CD8-positive, alpha-beta memory T cell (primary cell): ENCODE data around the gene PROKR1. TPM values are rescaled to one million over a fixed set of nuclear protein-coding genes. Genes with fewer than 3 reads are reported as not detected.
"Not testable (repeated sequence)": the region's sequence is repeated elsewhere in the genome, so short reads cannot be mapped to it uniquely, and the experiment has no call there.

ENCODE experiments used
- CTCF ChIA-PET: fragments of 350-600 bp; sonication (Branson Sonifier 250); formaldehyde crosslinking; loops from one replicate; lab custom pipeline; 2021; ENCODE audit warnings: antibody characterized with exemption; lab: Charles Lee
- POLR2A ChIA-PET: fragments of 350-600 bp; sonication (Branson Sonifier 250); formaldehyde crosslinking; loops from one replicate; lab custom pipeline; 2021; ENCODE audit warnings: antibody characterized with exemption; lab: Charles Lee
- DNase-seq, 5 donors: peaks; one replicate each; pipeline versions ENCODE4 v3.0.0 to v3.0.0-alpha.2; 2020 to 2022; ENCODE audit warnings: mixed read lengths in 1 of 5
- H3K27ac ChIP-seq: one replicate; pipeline ENCODE4 v1.7.0; 2013; ENCODE audit warnings: low read depth, mild to moderate bottlenecking, low read length, moderate library complexity
- H3K27me3 ChIP-seq: 2 replicates; pipeline ENCODE4 v1.7.0; 2013; ENCODE audit warnings: low read length, mild to moderate bottlenecking; ENCODE audit not compliant: insufficient read depth, poor library complexity, severe bottlenecking
- H3K36me3 ChIP-seq: 2 replicates; pipeline ENCODE4 v1.7.0; 2013; ENCODE audit warnings: mild to moderate bottlenecking, low read length, moderate library complexity; ENCODE audit not compliant: insufficient read depth
- H3K4me1 ChIP-seq: 2 replicates; pipeline ENCODE4 v1.7.0; 2013; ENCODE audit warnings: mild to moderate bottlenecking, low read length, moderate library complexity; ENCODE audit not compliant: insufficient read depth
- H3K4me3 ChIP-seq: 2 replicates; pipeline ENCODE4 v1.7.0; 2013; ENCODE audit warnings: mild to moderate bottlenecking, low read length
- H3K9me3 ChIP-seq: 2 replicates; pipeline ENCODE4 v1.7.0; 2013; ENCODE audit warnings: mild to moderate bottlenecking, low read length
- H3K27ac Mint-ChIP-seq, 8 donors: one replicate each; pipeline ENCODE4 v1.8.0; 2020 to 2021; ENCODE audit warnings: mixed read lengths in 8 of 8, mild to moderate bottlenecking in 6 of 8, inconsistent platforms in 3 of 8, moderate library complexity in 3 of 8
- H3K27me3 Mint-ChIP-seq, 2 donors: one replicate each; pipeline ENCODE4 v1.8.0; 2020 to 2021; ENCODE audit warnings: mixed read lengths in 2 of 2, mild to moderate bottlenecking in 1 of 2, moderate library complexity in 1 of 2
- H3K36me3 Mint-ChIP-seq, 3 donors: one replicate each; pipeline ENCODE4 v1.8.0; 2020 to 2021; ENCODE audit warnings: mixed read lengths in 3 of 3, inconsistent platforms in 1 of 3, mild to moderate bottlenecking in 1 of 3
- H3K4me1 Mint-ChIP-seq, 3 donors: one replicate each; pipeline ENCODE4 v1.8.0; 2020 to 2021; ENCODE audit warnings: mixed read lengths in 3 of 3, inconsistent platforms in 1 of 3, mild to moderate bottlenecking in 1 of 3
- H3K4me3 Mint-ChIP-seq, 7 donors: one replicate each; pipeline ENCODE4 v1.8.0; 2020 to 2021; ENCODE audit warnings: mixed read lengths in 7 of 7, mild to moderate bottlenecking in 6 of 7, moderate library complexity in 4 of 7, inconsistent platforms in 2 of 7
- H3K9me3 Mint-ChIP-seq, 5 donors: one replicate each; pipeline ENCODE4 v1.8.0; 2020 to 2022; ENCODE audit warnings: mixed read lengths in 5 of 5, mild to moderate bottlenecking in 3 of 5, moderate library complexity in 2 of 5, inconsistent platforms in 1 of 5
- polyA plus RNA-seq: library from polyadenylated mRNA; unstranded; fragments of 300-500 nt; fragmentation: Illumina TruSeq; gene quantifications from one replicate; pipeline ENCODE4 v1.2.3, GENCODE V29; 2021
- total RNA-seq, 2 experiments: library from RNA; stranded (reverse); gene quantifications; one replicate each; pipeline ENCODE4 v1.2.3, GENCODE V29; 2021

Gene PROKR1
- total and polyA plus RNA-seq, 3 experiments from 2014 or later, result 0.09 TPM; not detected in 2

- H3K27me3 Mint-ChIP-seq, result peaks cover 16 to 19% of the 10 kb centered on the region in 2 donors
- Histone ChIP-seq H3K27me3 (no peaks in the 10 kb centered on the region), H3K4me1 (no peaks in the 10 kb centered on the region), H3K4me3 (no peak overlapping the region), H3K27ac (no peak overlapping the region), H3K36me3 (no peaks in the 10 kb centered on the region), H3K9me3 (no peaks in the 10 kb centered on the region)
- DNase-seq, result no peak
- POLR2A ChIA-PET, result no interaction called here
- no peak overlapping the region for H3K4me3 Mint-ChIP-seq
- no peaks in the 10 kb centered on the region for H3K4me1 Mint-ChIP-seq
- H3K27ac Mint-ChIP-seq, result no peak overlapping the region
- CTCF ChIA-PET, result no interaction called here
- H3K36me3 Mint-ChIP-seq, result peaks cover 0 to 19% (median 0%) of the 10 kb centered on the region in 3 donors
- H3K9me3 Mint-ChIP-seq, result peaks cover 9 to 20% (median 14%) of the 10 kb centered on the region in 5 donors
These were observed 32.1 kb downstream of the PROKR1 start for GRCh38 chr2:68675470-68675869.

DNA sequence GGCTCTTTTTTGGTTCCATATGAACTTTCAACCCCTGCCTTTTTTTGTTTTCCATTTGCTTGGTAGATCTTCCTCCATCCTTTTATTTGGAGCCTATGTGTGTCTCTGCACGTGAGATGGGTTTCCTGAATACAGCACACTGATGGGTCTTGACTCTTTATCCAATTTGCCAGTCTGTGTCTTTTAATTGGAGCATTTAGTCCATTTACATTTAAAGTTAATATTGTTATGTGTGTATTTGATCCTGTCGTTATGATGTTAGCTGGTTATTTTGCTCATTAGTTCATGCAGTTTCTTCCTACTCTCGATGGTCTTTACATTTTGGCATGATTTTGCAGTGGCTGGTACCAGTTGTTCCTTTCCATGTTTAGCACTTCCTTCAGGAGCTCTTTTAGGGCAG lies 34.5 kb downstream of the PROKR1 start:
- H3K27ac ChIP-seq, H3K9me3 ChIP-seq, CTCF ChIA-PET, H3K4me1 ChIP-seq, POLR2A ChIA-PET, H3K4me3 ChIP-seq, DNase-seq, H3K4me3 Mint-ChIP-seq, H3K4me1 Mint-ChIP-seq, H3K36me3 ChIP-seq, H3K27me3 ChIP-seq, H3K27ac Mint-ChIP-seq: not testable (repeated sequence)
- Mint-ChIP-seq H3K36me3 (peaks cover 0 to 25% (median 1%) of the 10 kb centered on the region in 3 donors), H3K27me3 (peaks cover 17 to 34% of the 10 kb centered on the region in 2 donors), H3K9me3 (peaks cover 9 to 20% (median 16%) of the 10 kb centered on the region in 5 donors)

- Mint-ChIP-seq H3K4me3 (peak overlapping the region in 6 of 7 donors; percentile 37 to 82 (median 70)), H3K9me3 (peaks cover 9 to 20% (median 13%) of the 10 kb centered on the region in 5 donors), H3K36me3 (peaks cover 0 to 21% (median 1%) of the 10 kb centered on the region in 3 donors), H3K27ac (peak overlapping the region in 3 of 8 donors; percentile 36 to 59 (median 42)), H3K27me3 (peaks cover 17 to 41% of the 10 kb centered on the region in 2 donors)
- H3K4me1 ChIP-seq, H3K27ac ChIP-seq, H3K9me3 ChIP-seq, H3K27me3 ChIP-seq, POLR2A ChIA-PET, H3K4me3 ChIP-seq, H3K36me3 ChIP-seq, H3K4me1 Mint-ChIP-seq: not testable (repeated sequence)
- CTCF ChIA-PET, result interaction anchor here (1.2 kb wide), 1 partner anchor 30 kb away, joined by 3 read pairs; no protein-coding TSS in a partner anchor
- DNase-seq, result peak in 2 of 5 donors; percentile 21 to 65
These were observed 36.0 kb downstream of the PROKR1 start for GRCh38 chr2:68679166-68679916.

- CTCF ChIA-PET, result interaction anchor here (1.2 kb wide), 1 partner anchor 29 kb away, joined by 3 read pairs; no protein-coding TSS in a partner anchor
- H3K4me1 ChIP-seq, H3K9me3 ChIP-seq, POLR2A ChIA-PET, H3K27ac ChIP-seq, H3K4me1 Mint-ChIP-seq, H3K4me3 ChIP-seq, DNase-seq, H3K36me3 ChIP-seq, H3K27me3 ChIP-seq: not testable (repeated sequence)
- peaks cover 17 to 36% of the 10 kb centered on the region in 2 donors for H3K27me3 Mint-ChIP-seq
- H3K27ac Mint-ChIP-seq, result peak overlapping the region in 2 of 8 donors; percentile 42 to 59
- peaks cover 8 to 20% (median 13%) of the 10 kb centered on the region in 5 donors for H3K9me3 Mint-ChIP-seq
- H3K36me3 Mint-ChIP-seq, result peaks cover 0 to 18% (median 1%) of the 10 kb centered on the region in 3 donors
- peak overlapping the region in 6 of 7 donors; percentile 37 to 82 (median 70) for H3K4me3 Mint-ChIP-seq
These were observed 36.5 kb downstream of the PROKR1 start for GRCh38 chr2:68679917-68680267.

- no peaks in the 10 kb centered on the region for H3K4me1 Mint-ChIP-seq
- Histone ChIP-seq H3K9me3 (no peaks in the 10 kb centered on the region), H3K36me3 (no peaks in the 10 kb centered on the region), H3K4me3 (no peak overlapping the region), H3K4me1 (no peaks in the 10 kb centered on the region), H3K27me3 (no peaks in the 10 kb centered on the region), H3K27ac (no peak overlapping the region)
- H3K9me3 Mint-ChIP-seq, result peaks cover 0 to 1% (median 0%) of the 10 kb centered on the region in 5 donors
- POLR2A ChIA-PET, result no interaction called here
- H3K27ac Mint-ChIP-seq, result no peak overlapping the region
- CTCF ChIA-PET, result no interaction called here
- H3K36me3 Mint-ChIP-seq, result peaks cover 0 to 6% (median 1%) of the 10 kb centered on the region in 3 donors
- H3K4me3 Mint-ChIP-seq, result no peak overlapping the region
- peaks cover 11 to 28% of the 10 kb centered on the region in 2 donors for H3K27me3 Mint-ChIP-seq
- no peak for DNase-seq
These were observed 40.8 kb downstream of the PROKR1 start for GRCh38 chr2:68684197-68684596.

- no peak for DNase-seq
- Mint-ChIP-seq H3K4me1 (peaks cover 0 to 9% (median 9%) of the 10 kb centered on the region in 3 donors), H3K9me3 (peaks cover 0 to 1% (median 0%) of the 10 kb centered on the region in 5 donors), H3K4me3 (no peak overlapping the region), H3K27me3 (peaks cover 8 to 20% of the 10 kb centered on the region in 2 donors), H3K36me3 (peaks cover 0 to 1% (median 0%) of the 10 kb centered on the region in 3 donors), H3K27ac (no peak overlapping the region)
- CTCF ChIA-PET, result no interaction called here
- H3K4me1 ChIP-seq, result no peaks in the 10 kb centered on the region
- no peak overlapping the region for H3K27ac ChIP-seq
- H3K27me3 ChIP-seq, result no peaks in the 10 kb centered on the region
- no peaks in the 10 kb centered on the region for H3K9me3 ChIP-seq
- POLR2A ChIA-PET, result no interaction called here
- H3K4me3 ChIP-seq, result no peak overlapping the region
- H3K36me3 ChIP-seq, result no peaks in the 10 kb centered on the region
These were observed 42.8 kb downstream of the PROKR1 start for GRCh38 chr2:68686178-68686577.

DNA sequence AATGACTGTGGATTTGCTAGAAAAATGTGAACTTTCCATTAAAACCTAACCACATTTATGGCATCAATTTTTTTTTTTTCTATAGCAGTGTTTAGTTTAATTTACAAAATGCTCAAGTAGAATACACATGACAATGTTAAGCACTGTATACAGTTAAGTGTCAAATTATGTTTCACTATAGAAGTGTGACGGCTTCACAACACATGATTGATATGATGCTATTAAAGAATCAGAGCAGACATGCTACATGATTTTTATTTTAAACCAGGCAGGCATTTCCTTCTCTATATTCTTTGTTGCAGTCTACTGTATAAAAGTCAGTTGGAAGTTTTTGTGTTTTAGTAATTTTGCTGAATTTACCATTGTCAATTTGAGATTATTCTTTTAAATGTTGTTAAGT lies 43.6 kb downstream of the PROKR1 start:
- POLR2A ChIA-PET, result no interaction called here
- peaks cover 6 to 13% of the 10 kb centered on the region in 2 donors for H3K27me3 Mint-ChIP-seq
- CTCF ChIA-PET, result no interaction called here

More for the DNA sequence above, 43.6 kb downstream of the PROKR1 start:
- no peak overlapping the region for H3K4me3 ChIP-seq
- H3K36me3 ChIP-seq, result no peaks in the 10 kb centered on the region
- Mint-ChIP-seq H3K4me3 (no peak overlapping the region), H3K36me3 (no peaks in the 10 kb centered on the region), H3K9me3 (no peaks in the 10 kb centered on the region), H3K4me1 (peaks cover 0 to 9% (median 9%) of the 10 kb centered on the region in 3 donors), H3K27ac (no peak overlapping the region)
- no peak for DNase-seq
- no peaks in the 10 kb centered on the region for H3K4me1 ChIP-seq
- H3K27me3 ChIP-seq, result no peaks in the 10 kb centered on the region
- H3K27ac ChIP-seq, result no peak overlapping the region
- H3K9me3 ChIP-seq, result no peaks in the 10 kb centered on the region
